ENCODE results near the gene LRRTM4. TPM values are rescaled to one million over a fixed set of nuclear protein-coding genes. Genes with fewer than 3 reads are reported as not detected.

LRRTM4 gene
- total RNA-seq, 4 donors from 2014 or later = not detected

DNA sequence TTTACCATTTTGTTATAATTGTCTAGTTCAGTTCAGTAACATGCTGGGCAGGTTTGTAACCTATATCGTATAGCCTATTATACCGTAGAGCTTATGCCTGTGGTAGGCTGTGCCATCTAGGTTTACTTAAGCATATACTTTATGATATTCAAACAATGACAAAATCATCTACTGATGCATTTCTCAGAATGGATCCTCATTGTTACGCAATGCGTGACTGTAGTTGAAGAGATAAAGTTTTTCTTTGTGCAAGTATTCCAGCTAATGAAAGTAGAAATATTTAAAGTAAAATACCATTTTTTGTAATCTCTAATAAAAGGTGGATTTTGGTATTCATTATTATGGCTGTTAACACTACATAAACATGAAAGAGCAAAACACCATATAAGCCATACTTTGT is 100.2 kb downstream of the LRRTM4 start:
- H3K9me3 ChIP-seq = no peaks in the 10 kb centered on the region
- no peak overlapping the region for H3K27ac ChIP-seq
- no peaks in the 10 kb centered on the region for H3K27me3 ChIP-seq
- no peak for DNase-seq
- H3K4me1 ChIP-seq = no peaks in the 10 kb centered on the region
- no peak overlapping the region for H3K4me3 ChIP-seq
- no peak for TF ChIP-seq POLR2A (IDR thresholded peaks at IDR 0.05)
- TF ChIP-seq, protein P1, sequence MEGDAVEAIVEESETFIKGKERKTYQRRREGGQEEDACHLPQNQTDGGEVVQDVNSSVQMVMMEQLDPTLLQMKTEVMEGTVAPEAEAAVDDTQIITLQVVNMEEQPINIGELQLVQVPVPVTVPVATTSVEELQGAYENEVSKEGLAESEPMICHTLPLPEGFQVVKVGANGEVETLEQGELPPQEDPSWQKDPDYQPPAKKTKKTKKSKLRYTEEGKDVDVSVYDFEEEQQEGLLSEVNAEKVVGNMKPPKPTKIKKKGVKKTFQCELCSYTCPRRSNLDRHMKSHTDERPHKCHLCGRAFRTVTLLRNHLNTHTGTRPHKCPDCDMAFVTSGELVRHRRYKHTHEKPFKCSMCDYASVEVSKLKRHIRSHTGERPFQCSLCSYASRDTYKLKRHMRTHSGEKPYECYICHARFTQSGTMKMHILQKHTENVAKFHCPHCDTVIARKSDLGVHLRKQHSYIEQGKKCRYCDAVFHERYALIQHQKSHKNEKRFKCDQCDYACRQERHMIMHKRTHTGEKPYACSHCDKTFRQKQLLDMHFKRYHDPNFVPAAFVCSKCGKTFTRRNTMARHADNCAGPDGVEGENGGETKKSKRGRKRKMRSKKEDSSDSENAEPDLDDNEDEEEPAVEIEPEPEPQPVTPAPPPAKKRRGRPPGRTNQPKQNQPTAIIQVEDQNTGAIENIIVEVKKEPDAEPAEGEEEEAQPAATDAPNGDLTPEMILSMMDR (IDR thresholded peaks at IDR 0.05) = no peak
- WGBS, 2 donors = 88 to 91% methylated on average over 4 of the region's 4 CpGs
- intact Hi-C loops (cut with DNase I) = no loop called here
- no peaks in the 10 kb centered on the region for H3K36me3 ChIP-seq

- intact Hi-C loops (cut with DNase I) = no loop called here
- WGBS, 2 donors = 38 to 62% methylated on average over 1 of the region's 1 CpG
- H3K27me3 ChIP-seq = no peaks in the 10 kb centered on the region
- H3K27ac ChIP-seq = no peak overlapping the region
- DNase-seq = no peak
- no peaks in the 10 kb centered on the region for H3K9me3 ChIP-seq
- TF ChIP-seq, protein P1 (IDR thresholded peaks at IDR 0.05) = no peak
- no peak for TF ChIP-seq POLR2A (IDR thresholded peaks at IDR 0.05)
- H3K4me1 ChIP-seq = no peaks in the 10 kb centered on the region
- H3K4me3 ChIP-seq = no peak overlapping the region
- H3K36me3 ChIP-seq = no peaks in the 10 kb centered on the region
These were observed 103.6 kb downstream of the LRRTM4 start for GRCh38 chr2:77418537-77418936.

DNA sequence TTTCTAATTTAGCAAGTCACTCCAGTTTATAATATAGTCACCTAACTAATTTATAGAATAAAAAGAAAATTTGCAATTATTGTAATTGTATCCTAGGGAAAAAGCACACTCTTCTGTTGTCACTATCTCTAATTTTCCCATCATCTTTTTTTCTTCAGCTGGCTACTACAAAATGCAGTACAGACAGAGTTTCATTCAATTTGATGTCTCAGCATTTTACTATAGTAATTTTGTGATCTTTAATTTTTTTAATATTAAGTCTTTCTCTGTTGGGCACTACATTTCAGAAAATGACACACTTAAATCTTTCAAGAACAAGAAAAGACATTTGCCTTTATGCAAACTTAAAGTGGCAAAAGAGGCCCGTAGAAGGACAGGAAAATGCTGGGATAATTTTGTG is 118.0 kb downstream of the LRRTM4 start:
- WGBS, 2 donors = 74 to 90% methylated on average over 1 of the region's 1 CpG
- H3K4me3 ChIP-seq = no peak overlapping the region
- H3K27me3 ChIP-seq = no peaks in the 10 kb centered on the region
- H3K9me3 ChIP-seq = no peaks in the 10 kb centered on the region
- no peak overlapping the region for H3K27ac ChIP-seq
- intact Hi-C loops (cut with DNase I) = no loop called here
- no peaks in the 10 kb centered on the region for H3K36me3 ChIP-seq
- no peaks in the 10 kb centered on the region for H3K4me1 ChIP-seq
- TF ChIP-seq POLR2A (IDR thresholded peaks at IDR 0.05) = no peak
- TF ChIP-seq, protein P1 (IDR thresholded peaks at IDR 0.05) = no peak
- no peak for DNase-seq

DNA sequence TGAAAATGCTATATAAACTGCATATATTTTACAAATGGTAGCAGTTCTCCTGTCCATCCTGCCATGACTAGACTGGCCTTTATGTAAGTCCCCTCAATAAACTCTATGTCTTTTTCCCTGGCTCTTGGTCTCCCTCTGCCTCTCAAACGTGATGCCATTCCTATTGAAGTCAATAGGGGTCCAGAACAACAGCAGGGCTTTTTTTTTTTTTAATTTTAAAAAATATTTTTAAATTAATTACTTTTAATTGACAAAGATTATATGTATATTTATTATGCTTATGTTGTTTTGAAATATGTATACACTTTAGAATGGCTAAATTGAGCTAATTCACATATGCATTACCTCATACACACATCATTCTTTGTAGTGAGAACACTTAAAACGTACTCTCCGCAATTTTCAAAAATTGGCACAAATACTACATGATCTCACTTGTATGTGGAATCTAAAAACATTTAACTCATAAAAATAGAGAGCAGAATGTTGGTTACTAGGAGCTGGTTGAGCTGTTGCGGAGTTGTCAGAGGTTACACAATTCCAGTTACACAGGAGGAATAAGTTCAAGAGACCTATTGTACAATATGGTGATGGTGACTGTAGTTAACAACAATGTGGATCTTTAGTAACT is 123.1 kb downstream of the LRRTM4 start:
- TF ChIP-seq, protein P1 (IDR thresholded peaks at IDR 0.05) = no peak
- TF ChIP-seq POLR2A (IDR thresholded peaks at IDR 0.05) = no peak
- no peaks in the 10 kb centered on the region for H3K36me3 ChIP-seq
- DNase-seq = no peak
- no peak overlapping the region for H3K27ac ChIP-seq
- intact Hi-C loops (cut with DNase I) = no loop called here
- WGBS, 2 donors = 64 to 69% methylated on average over 4 of the region's 4 CpGs
- H3K4me3 ChIP-seq = no peak overlapping the region
- H3K4me1 ChIP-seq = no peaks in the 10 kb centered on the region
- H3K9me3 ChIP-seq = no peaks in the 10 kb centered on the region
- no peaks in the 10 kb centered on the region for H3K27me3 ChIP-seq

- WGBS, 2 donors = 41 to 53% methylated on average over 2 of the region's 2 CpGs
- Histone ChIP-seq H3K4me3 (no peak overlapping the region), H3K27me3 (no peaks in the 10 kb centered on the region), H3K36me3 (no peaks in the 10 kb centered on the region), H3K4me1 (no peaks in the 10 kb centered on the region), H3K27ac (no peak overlapping the region), H3K9me3 (no peaks in the 10 kb centered on the region)
- TF ChIP-seq POLR2A (IDR thresholded peaks at IDR 0.05) = no peak
- TF ChIP-seq, protein P1 (IDR thresholded peaks at IDR 0.05) = no peak
- intact Hi-C loops (cut with DNase I) = no loop called here
- DNase-seq = no peak
These were observed 124.4 kb downstream of the LRRTM4 start for GRCh38 chr2:77397763-77398162.

Measured in esophagus squamous epithelium (tissue), 5 donors.